ENCODE measurements around the gene CENATAC.

CENATAC gene

GRCh38 chr11:119041821-119042514, 44.0 kb downstream of the CENATAC start:
- no peak overlapping the region for H3K4me2 ChIP-seq (ENCODE audit: insufficient read depth, low read length)
- no peaks in the 10 kb centered on the region for H3K27me3 ChIP-seq (ENCODE audit: insufficient read depth, low read length, poor library complexity)
- peaks cover 25% of the 10 kb centered on the region for H3K36me3 ChIP-seq (ENCODE audit: insufficient read depth, low read length)
- no peak overlapping the region for H3K27ac ChIP-seq (ENCODE audit: low read length)
- no peak overlapping the region for H2AFZ ChIP-seq (ENCODE audit: low read depth, low read length)
- no peak overlapping the region for H3K4me3 ChIP-seq (ENCODE audit: low read depth in 1 of 2, low read length in 2 of 2)
- H3K9me3 ChIP-seq (ENCODE audit: insufficient read depth, low read length, severe bottlenecking) = no peaks in the 10 kb centered on the region
- no peak overlapping the region for H3K9ac ChIP-seq (ENCODE audit: low read depth, low read length)
- H3K4me1 ChIP-seq (ENCODE audit: insufficient read depth, low read length) = no peaks in the 10 kb centered on the region
- DNase-seq (no peak), ATAC-seq (ENCODE audit: insufficient read depth, low read depth) (0 out of 3 replicates have a peak, but pooled peaks have one; percentile 25)
- TF ChIP-seq CTCF (IDR thresholded peaks at IDR 0.05; ENCODE audit: borderline replicate concordance, extremely low read depth, low read length, poor library complexity, severe bottlenecking) (no peak), EZH2 (IDR thresholded peaks at IDR 0.05; ENCODE audit: borderline replicate concordance, low read depth, low read length, severe bottlenecking) (no peak)
- H4K20me1 ChIP-seq (ENCODE audit: insufficient read depth, low read length) = no peaks in the 10 kb centered on the region
- no peaks in the 10 kb centered on the region for H3K79me2 ChIP-seq (ENCODE audit: insufficient read depth, low read length)

- H3K9ac ChIP-seq (ENCODE audit: low read depth, low read length) = no peak overlapping the region
- H3K36me3 ChIP-seq (ENCODE audit: insufficient read depth, low read length) = peaks cover 34% of the 10 kb centered on the region
- H3K27me3 ChIP-seq (ENCODE audit: insufficient read depth, low read length, poor library complexity) = no peaks in the 10 kb centered on the region
- DNase-seq (no peak), ATAC-seq (ENCODE audit: insufficient read depth, low read depth) (no peak; the same call in 2 of the 3 replicates)
- no peak overlapping the region for H2AFZ ChIP-seq (ENCODE audit: low read depth, low read length)
- no peak for TF ChIP-seq CTCF (IDR thresholded peaks at IDR 0.05; ENCODE audit: borderline replicate concordance, extremely low read depth, low read length, poor library complexity, severe bottlenecking)
- no peak for TF ChIP-seq EZH2 (IDR thresholded peaks at IDR 0.05; ENCODE audit: borderline replicate concordance, low read depth, low read length, severe bottlenecking)
- no peak overlapping the region for H3K4me3 ChIP-seq (ENCODE audit: low read depth in 1 of 2, low read length in 2 of 2)
- H3K79me2 ChIP-seq (ENCODE audit: insufficient read depth, low read length) = no peaks in the 10 kb centered on the region
- no peak overlapping the region for H3K4me2 ChIP-seq (ENCODE audit: insufficient read depth, low read length)
- H4K20me1 ChIP-seq (ENCODE audit: insufficient read depth, low read length) = no peaks in the 10 kb centered on the region
- no peaks in the 10 kb centered on the region for H3K9me3 ChIP-seq (ENCODE audit: insufficient read depth, low read length, severe bottlenecking)
- no peak overlapping the region for H3K27ac ChIP-seq (ENCODE audit: low read length)
- no peaks in the 10 kb centered on the region for H3K4me1 ChIP-seq (ENCODE audit: insufficient read depth, low read length)
Observed at GRCh38 chr11:119042927-119043326, 45.0 kb downstream of the CENATAC start.

- ATAC-seq (ENCODE audit: insufficient read depth, low read depth) = peak; percentile 37; the same call in 1 of the 3 replicates
- H3K4me1 ChIP-seq (ENCODE audit: insufficient read depth, low read length) = no peaks in the 10 kb centered on the region
- H3K4me3 ChIP-seq (ENCODE audit: low read depth in 1 of 2, low read length in 2 of 2) = no peak overlapping the region
- no peak for DNase-seq
- TF ChIP-seq CTCF (IDR thresholded peaks at IDR 0.05; ENCODE audit: borderline replicate concordance, extremely low read depth, low read length, poor library complexity, severe bottlenecking) (peak; percentile 56), EZH2 (IDR thresholded peaks at IDR 0.05; ENCODE audit: borderline replicate concordance, low read depth, low read length, severe bottlenecking) (no peak)
- H3K9ac ChIP-seq (ENCODE audit: low read depth, low read length) = no peak overlapping the region
- no peaks in the 10 kb centered on the region for H3K27me3 ChIP-seq (ENCODE audit: insufficient read depth, low read length, poor library complexity)
- no peaks in the 10 kb centered on the region for H4K20me1 ChIP-seq (ENCODE audit: insufficient read depth, low read length)
- H2AFZ ChIP-seq (ENCODE audit: low read depth, low read length) = no peak overlapping the region
- no peaks in the 10 kb centered on the region for H3K9me3 ChIP-seq (ENCODE audit: insufficient read depth, low read length, severe bottlenecking)
- no peaks in the 10 kb centered on the region for H3K79me2 ChIP-seq (ENCODE audit: insufficient read depth, low read length)
- no peak overlapping the region for H3K4me2 ChIP-seq (ENCODE audit: insufficient read depth, low read length)
- H3K27ac ChIP-seq (ENCODE audit: low read length) = no peak overlapping the region
- peaks cover 52% of the 10 kb centered on the region for H3K36me3 ChIP-seq (ENCODE audit: insufficient read depth, low read length)
Observed at GRCh38 chr11:119044708-119045107, 46.8 kb downstream of the CENATAC start.
